Panc1 (cell line): ENCODE data around the gene CRYGN. TPM values are rescaled to one million over a fixed set of nuclear protein-coding genes. Genes with fewer than 3 reads are reported as not detected.

ENCODE experiments used
- ATAC-seq: fragments of 200-7000 bp; cut with Tn5 transposase; 2 replicates; pipeline ENCODE4 v1.9.1; 2020; ENCODE audit warnings: mild to moderate bottlenecking, moderate library complexity
- BruUV-seq: library from RNA; stranded (reverse); fragments of 400-500 nt; replicated peaks from 2 replicates; lab custom pipeline; 2021; lab: Mats Ljungman, UMichigan
- CTCF ChIA-PET: fragments of 300-600 bp; sonication (Branson Sonifier 250); formaldehyde crosslinking; loops from one replicate; lab custom pipeline; 2022; ENCODE audit warnings: antibody characterized with exemption; lab: Charles Lee
- POLR2A ChIA-PET: fragments of 300-600 bp; sonication (Branson Sonifier 250); formaldehyde crosslinking; loops from one replicate; lab custom pipeline; 2022; ENCODE audit warnings: antibody characterized with exemption; lab: Charles Lee
- DNase-seq: peaks from one replicate; pipeline ENCODE4 v3.0.0-alpha.2; 2010; ENCODE audit warnings: low read depth, low spot score
- H3K27ac ChIP-seq: 2 replicates; pipeline ENCODE4 v1.5.1; 2011; ENCODE audit warnings: mild to moderate bottlenecking, low read length, inconsistent platforms
- H3K27me3 ChIP-seq: fragments of 200-500 bp; sonication (Bioruptor generic); 2 replicates; pipeline ENCODE4 v1.6.0; 2014; ENCODE audit warnings: low read length, inconsistent platforms; ENCODE audit not compliant: control insufficient read depth, insufficient read depth
- H3K36me3 ChIP-seq: fragments of 200-500 bp; sonication (Bioruptor generic); 2 replicates; pipeline ENCODE4 v1.5.1; 2014; ENCODE audit warnings: inconsistent platforms, mild to moderate bottlenecking, low read length, moderate library complexity; ENCODE audit not compliant: control insufficient read depth, insufficient read depth
- H3K4me1 ChIP-seq: 2 replicates; pipeline ENCODE4 v1.5.1; 2011; ENCODE audit warnings: inconsistent platforms, mild to moderate bottlenecking, low read length, moderate library complexity; ENCODE audit not compliant: control insufficient read depth, insufficient read depth
- H3K4me3 ChIP-seq, 2 experiments: 2 replicates each; pipeline ENCODE4 v1.5.1; 2011 to 2012; ENCODE audit warnings: low read depth in 2 of 2, low read length in 2 of 2, mild to moderate bottlenecking in 2 of 2, inconsistent platforms in 1 of 2, moderate library complexity in 1 of 2
- H3K9me3 ChIP-seq: fragments of 200-500 bp; sonication (Bioruptor generic); 2 replicates; pipeline ENCODE4 v1.5.1; 2014; ENCODE audit warnings: low read depth, mild to moderate bottlenecking, inconsistent platforms, low read length, moderate library complexity; ENCODE audit not compliant: control insufficient read depth, insufficient read depth
- POLR2AphosphoS5 ChIP-seq: IDR thresholded peaks from 2 replicates; pipeline ENCODE4 v1.6.1; 2012; ENCODE audit warnings: mild to moderate bottlenecking, low read depth, low read length, moderate library complexity
- SIN3A ChIP-seq: IDR thresholded peaks from 2 replicates; pipeline ENCODE4 v1.6.1; 2012; ENCODE audit warnings: low read depth, mild to moderate bottlenecking, low read length, moderate library complexity, borderline replicate concordance; ENCODE audit not compliant: insufficient read depth
- TCF7L2 ChIP-seq: IDR thresholded peaks from 2 replicates; pipeline ENCODE4 v1.6.1; 2011; ENCODE audit warnings: mild to moderate bottlenecking, low read depth, low read length, inconsistent platforms
- in situ Hi-C: cut with HindIII; loops from 2 replicates; pipeline ENCODE4 v1.10.0; 2016; ENCODE audit warnings: low sequenced_read_pairs, low pct_unique_long_range_greater_than_20kb
- intact Hi-C: fragments of 100-400 bp; cut with micrococcal nuclease; formaldehyde crosslinking; loops from one replicate; pipeline ENCODE4 v1.10.0; 2022; ENCODE audit not compliant: unreplicated experiment
- total RNA-seq: library from RNA; stranded (reverse); gene quantifications from one replicate; pipeline ENCODE4 v1.2.1, GENCODE V29; 2021; ENCODE audit not compliant: unreplicated experiment
- TF ChIP-seq, protein P1 (sequence below): fragments of 450-650 bp; IDR thresholded peaks from 2 replicates; pipeline ENCODE4 v1.5.1; 2017; ENCODE audit warnings: mild to moderate bottlenecking
- TF ChIP-seq, protein P2 (sequence below), 2 experiments: IDR thresholded peaks; 2 replicates each; pipeline ENCODE4 v1.6.1; 2011 to 2012; ENCODE audit warnings: low read depth in 2 of 2, control low read depth in 1 of 2, low read length in 1 of 2, mild to moderate bottlenecking in 1 of 2, moderate library complexity in 1 of 2; ENCODE audit not compliant: insufficient read depth in 1 of 2

CRYGN gene
- total RNA-seq, 1 experiment from 2014 or later = 0.74 TPM

GRCh38 chr7:151411551-151411950, 28.4 kb downstream of the CRYGN start:
- Histone ChIP-seq H3K27me3 (no peaks in the 10 kb centered on the region), H3K9me3 (no peaks in the 10 kb centered on the region), H3K27ac (no peak overlapping the region), H3K4me3 (no peak overlapping the region), H3K36me3 (no peaks in the 10 kb centered on the region), H3K4me1 (no peaks in the 10 kb centered on the region; the same call in none of the 2 replicates)
- intact Hi-C loops = no loop called here
- no TSS peak for BruUV-seq
- in situ Hi-C loops = no loop called here
- no peak for TF ChIP-seq SIN3A
- TF ChIP-seq TCF7L2 = no peak
- TF ChIP-seq, protein P1, sequence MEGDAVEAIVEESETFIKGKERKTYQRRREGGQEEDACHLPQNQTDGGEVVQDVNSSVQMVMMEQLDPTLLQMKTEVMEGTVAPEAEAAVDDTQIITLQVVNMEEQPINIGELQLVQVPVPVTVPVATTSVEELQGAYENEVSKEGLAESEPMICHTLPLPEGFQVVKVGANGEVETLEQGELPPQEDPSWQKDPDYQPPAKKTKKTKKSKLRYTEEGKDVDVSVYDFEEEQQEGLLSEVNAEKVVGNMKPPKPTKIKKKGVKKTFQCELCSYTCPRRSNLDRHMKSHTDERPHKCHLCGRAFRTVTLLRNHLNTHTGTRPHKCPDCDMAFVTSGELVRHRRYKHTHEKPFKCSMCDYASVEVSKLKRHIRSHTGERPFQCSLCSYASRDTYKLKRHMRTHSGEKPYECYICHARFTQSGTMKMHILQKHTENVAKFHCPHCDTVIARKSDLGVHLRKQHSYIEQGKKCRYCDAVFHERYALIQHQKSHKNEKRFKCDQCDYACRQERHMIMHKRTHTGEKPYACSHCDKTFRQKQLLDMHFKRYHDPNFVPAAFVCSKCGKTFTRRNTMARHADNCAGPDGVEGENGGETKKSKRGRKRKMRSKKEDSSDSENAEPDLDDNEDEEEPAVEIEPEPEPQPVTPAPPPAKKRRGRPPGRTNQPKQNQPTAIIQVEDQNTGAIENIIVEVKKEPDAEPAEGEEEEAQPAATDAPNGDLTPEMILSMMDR = no peak
- TF ChIP-seq, protein P2, sequence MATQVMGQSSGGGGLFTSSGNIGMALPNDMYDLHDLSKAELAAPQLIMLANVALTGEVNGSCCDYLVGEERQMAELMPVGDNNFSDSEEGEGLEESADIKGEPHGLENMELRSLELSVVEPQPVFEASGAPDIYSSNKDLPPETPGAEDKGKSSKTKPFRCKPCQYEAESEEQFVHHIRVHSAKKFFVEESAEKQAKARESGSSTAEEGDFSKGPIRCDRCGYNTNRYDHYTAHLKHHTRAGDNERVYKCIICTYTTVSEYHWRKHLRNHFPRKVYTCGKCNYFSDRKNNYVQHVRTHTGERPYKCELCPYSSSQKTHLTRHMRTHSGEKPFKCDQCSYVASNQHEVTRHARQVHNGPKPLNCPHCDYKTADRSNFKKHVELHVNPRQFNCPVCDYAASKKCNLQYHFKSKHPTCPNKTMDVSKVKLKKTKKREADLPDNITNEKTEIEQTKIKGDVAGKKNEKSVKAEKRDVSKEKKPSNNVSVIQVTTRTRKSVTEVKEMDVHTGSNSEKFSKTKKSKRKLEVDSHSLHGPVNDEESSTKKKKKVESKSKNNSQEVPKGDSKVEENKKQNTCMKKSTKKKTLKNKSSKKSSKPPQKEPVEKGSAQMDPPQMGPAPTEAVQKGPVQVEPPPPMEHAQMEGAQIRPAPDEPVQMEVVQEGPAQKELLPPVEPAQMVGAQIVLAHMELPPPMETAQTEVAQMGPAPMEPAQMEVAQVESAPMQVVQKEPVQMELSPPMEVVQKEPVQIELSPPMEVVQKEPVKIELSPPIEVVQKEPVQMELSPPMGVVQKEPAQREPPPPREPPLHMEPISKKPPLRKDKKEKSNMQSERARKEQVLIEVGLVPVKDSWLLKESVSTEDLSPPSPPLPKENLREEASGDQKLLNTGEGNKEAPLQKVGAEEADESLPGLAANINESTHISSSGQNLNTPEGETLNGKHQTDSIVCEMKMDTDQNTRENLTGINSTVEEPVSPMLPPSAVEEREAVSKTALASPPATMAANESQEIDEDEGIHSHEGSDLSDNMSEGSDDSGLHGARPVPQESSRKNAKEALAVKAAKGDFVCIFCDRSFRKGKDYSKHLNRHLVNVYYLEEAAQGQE (IDR thresholded peaks at IDR 0.05; ENCODE audit: insufficient read depth in 1 of 2, low read depth in 2 of 2, low read length in 1 of 2) = no peak
- TF ChIP-seq POLR2AphosphoS5 = no peak
- POLR2A ChIA-PET = interaction anchor here (0.5 kb wide), 1 partner anchor 48 kb away, joined by 6 read pairs; no protein-coding TSS in a partner anchor
- ATAC-seq = no peak
- CTCF ChIA-PET = interaction anchor here (0.7 kb wide), 1 partner anchor 42 kb away, joined by 4 read pairs; no protein-coding TSS in a partner anchor
- DNase-seq = no peak

- no TSS peak for BruUV-seq
- Histone ChIP-seq H3K27ac (no peak overlapping the region), H3K4me1 (no peaks in the 10 kb centered on the region; the same call in none of the 2 replicates), H3K27me3 (no peaks in the 10 kb centered on the region), H3K4me3 (peak overlapping the region; percentile 37 to 51), H3K9me3 (no peaks in the 10 kb centered on the region), H3K36me3 (no peaks in the 10 kb centered on the region)
- in situ Hi-C loops = no loop called here
- TF ChIP-seq, protein P1 = no peak
- TF ChIP-seq TCF7L2 = no peak
- TF ChIP-seq, protein P2 (IDR thresholded peaks at IDR 0.05; ENCODE audit: insufficient read depth in 1 of 2, low read depth in 2 of 2, low read length in 1 of 2) = no peak
- no peak for TF ChIP-seq SIN3A
- TF ChIP-seq POLR2AphosphoS5 = no peak
- ChIA-PET CTCF (no interaction called here), POLR2A (no interaction called here)
- peak; percentile 39 for ATAC-seq
- intact Hi-C loops = no loop called here
- no peak for DNase-seq
Measured at GRCh38 chr7:151410405-151411390, 29.2 kb downstream of the CRYGN start.
